ENCODE results near the gene PLXNB2. TPM values are rescaled to one million over a fixed set of nuclear protein-coding genes. Genes with fewer than 3 reads are reported as not detected.
A peak's percentile ranks its signal among the peaks of the same experiment; 100 is the strongest.

PLXNB2 gene
- polyA plus RNA-seq, 3 donors: 38.2 to 368 (median 70.5) TPM

- H3K9ac ChIP-seq (ENCODE audit: insufficient read depth, low read length, poor library complexity, severe bottlenecking): peak overlapping the region; percentile 90
- peaks cover 16% of the 10 kb centered on the region for H4K20me1 ChIP-seq (ENCODE audit: insufficient read depth, low read length)
- no peak overlapping the region for H2AFZ ChIP-seq (ENCODE audit: insufficient read depth, low read depth, low read length, poor library complexity, severe bottlenecking)
- peak overlapping the region; percentile 6 to 98 (median 68) for H3K27ac Mint-ChIP-seq
- peaks cover 8 to 20% of the 10 kb centered on the region in 2 donors for H3K36me3 Mint-ChIP-seq
- no peak for TF ChIP-seq CTCF (IDR thresholded peaks at IDR 0.05)
- H3K4me3 Mint-ChIP-seq: peak overlapping the region in 1 of 2 donors; percentile 37
- no peaks in the 10 kb centered on the region for H3K27me3 ChIP-seq (ENCODE audit: control insufficient read depth in 2 of 2, insufficient read depth in 2 of 2, low read length in 2 of 2)
- H3K4me1 ChIP-seq (ENCODE audit: control insufficient read depth in 1 of 2, insufficient read depth in 2 of 2, low read length in 2 of 2): peaks cover 61 to 74% of the 10 kb centered on the region in 2 donors
- intact Hi-C loops (cut with micrococcal nuclease): no loop called here
- peaks cover 15 to 35% of the 10 kb centered on the region in 2 donors for H3K36me3 ChIP-seq (replicated peaks in 1 of 2; ENCODE audit: control insufficient read depth in 1 of 2, insufficient read depth in 2 of 2, low read length in 2 of 2)
- H3K9me3 ChIP-seq (replicated peaks in 1 of 2; ENCODE audit: control insufficient read depth in 1 of 2, insufficient read depth in 1 of 2, low read length in 2 of 2): no peaks in the 10 kb centered on the region
- H3K4me3 ChIP-seq (replicated peaks in 1 of 3; ENCODE audit: low read depth in 2 of 3, low read length in 3 of 3): peak overlapping the region in 1 of 3 experiments; percentile 98
- H3K27ac ChIP-seq (ENCODE audit: low read depth in 1 of 2, low read length in 2 of 2): peak overlapping the region; percentile 87 to 96
- no peaks in the 10 kb centered on the region for H3K27me3 Mint-ChIP-seq (ENCODE audit: low read depth in 3 of 3)
- peaks cover 48% of the 10 kb centered on the region for H3K4me1 Mint-ChIP-seq
- DNase-seq: no peak
- peak overlapping the region; percentile 95 for H3K4me2 ChIP-seq (replicated peaks; ENCODE audit: extremely low read depth, low read length, poor library complexity, severe bottlenecking)
- 94% methylated on average over 14 of the region's 20 CpGs for WGBS (ENCODE audit: insufficient coverage)
- no peaks in the 10 kb centered on the region for H3K9me3 Mint-ChIP-seq
- H3K79me2 ChIP-seq (ENCODE audit: insufficient read depth, low read length): peaks cover 59% of the 10 kb centered on the region
Observed at GRCh38 chr22:50246242-50247175, 60.9 kb downstream of the PLXNB2 start.

- Mint-ChIP-seq H3K9me3 (no peaks in the 10 kb centered on the region), H3K27ac (peak overlapping the region; percentile 97 to 100 (median 99)), H3K36me3 (peaks cover 8 to 20% of the 10 kb centered on the region in 2 donors), H3K4me3 (peak overlapping the region; percentile 96 to 98), H3K27me3 (ENCODE audit: low read depth in 3 of 3) (no peaks in the 10 kb centered on the region), H3K4me1 (peaks cover 53% of the 10 kb centered on the region)
- Histone ChIP-seq H3K27me3 (ENCODE audit: control insufficient read depth in 2 of 2, insufficient read depth in 2 of 2, low read length in 2 of 2) (no peaks in the 10 kb centered on the region), H3K79me2 (ENCODE audit: insufficient read depth, low read length) (peaks cover 70% of the 10 kb centered on the region), H3K36me3 (replicated peaks in 1 of 2; ENCODE audit: control insufficient read depth in 1 of 2, insufficient read depth in 2 of 2, low read length in 2 of 2) (peaks cover 15 to 35% of the 10 kb centered on the region in 2 donors), H3K27ac (ENCODE audit: low read depth in 1 of 2, low read length in 2 of 2) (peak overlapping the region; percentile 87 to 96), H3K9me3 (replicated peaks in 1 of 2; ENCODE audit: control insufficient read depth in 1 of 2, insufficient read depth in 1 of 2, low read length in 2 of 2) (no peaks in the 10 kb centered on the region), H2AFZ (ENCODE audit: insufficient read depth, low read depth, low read length, poor library complexity, severe bottlenecking) (peak overlapping the region; percentile 97), H3K4me3 (replicated peaks in 1 of 3; ENCODE audit: low read depth in 2 of 3, low read length in 3 of 3) (peak overlapping the region; percentile 77 to 99 (median 98)), H3K9ac (ENCODE audit: insufficient read depth, low read length, poor library complexity, severe bottlenecking) (peak overlapping the region; percentile 90), H3K4me1 (ENCODE audit: control insufficient read depth in 1 of 2, insufficient read depth in 2 of 2, low read length in 2 of 2) (peaks cover 61 to 68% of the 10 kb centered on the region in 2 donors), H4K20me1 (ENCODE audit: insufficient read depth, low read length) (peaks cover 17% of the 10 kb centered on the region), H3K4me2 (replicated peaks; ENCODE audit: extremely low read depth, low read length, poor library complexity, severe bottlenecking) (peak overlapping the region; percentile 95)
- TF ChIP-seq CTCF (IDR thresholded peaks at IDR 0.05): no peak
- DNase-seq: no peak
- intact Hi-C loops (cut with micrococcal nuclease): loop anchor here in 1 of 2 donors (2.0 kb wide), 1 partner anchor 97 kb away; the partner anchor contains the start of gene PPP6R2
- WGBS (ENCODE audit: insufficient coverage): 15% methylated on average over 42 of the region's 53 CpGs
Observed at GRCh38 chr22:50245214-50246072, 62.0 kb downstream of the PLXNB2 start.
